WTC11 (cell line): ENCODE results near the gene GLS.

ENCODE experiments used
- JUN ChIP-seq: sonication (generic); formaldehyde crosslinking; IDR thresholded peaks from 2 replicates; pipeline ENCODE4 v1.8.0; 2023; ENCODE audit warnings: mild to moderate bottlenecking, missing genetic modification reagents
- MAX ChIP-seq: sonication (generic); formaldehyde crosslinking; IDR thresholded peaks from 2 replicates; pipeline ENCODE4 v1.8.0; 2022; ENCODE audit warnings: mild to moderate bottlenecking, missing genetic modification reagents
- MXD4 ChIP-seq: fragments of 250-450 bp; sonication (Bioruptor Pico); IDR thresholded peaks from 2 replicates; pipeline ENCODE4 v1.8.0; 2021; ENCODE audit warnings: mild to moderate bottlenecking, moderate library complexity, borderline replicate concordance
- NR1H2 ChIP-seq: sonication (generic); formaldehyde crosslinking; IDR thresholded peaks from 2 replicates; pipeline ENCODE4 v1.9.0; 2021; ENCODE audit warnings: mild to moderate bottlenecking, moderate library complexity, missing genetic modification reagents
- SMAD3 ChIP-seq: sonication (generic); formaldehyde crosslinking; IDR thresholded peaks from 2 replicates; pipeline ENCODE4 v1.8.0; 2022; ENCODE audit warnings: missing genetic modification reagents, mild to moderate bottlenecking, borderline replicate concordance
- STAT6 ChIP-seq: sonication (generic); formaldehyde crosslinking; conservative IDR thresholded peaks from 2 replicates; pipeline ENCODE4 v1.8.1; 2023; ENCODE audit warnings: mild to moderate bottlenecking, low read depth, missing genetic modification reagents, moderate library complexity
- ZNF138 ChIP-seq: sonication (generic); formaldehyde crosslinking; conservative IDR thresholded peaks from 2 replicates; pipeline ENCODE4 v1.8.1; 2022; ENCODE audit warnings: mild to moderate bottlenecking, moderate library complexity, missing genetic modification reagents
- TF ChIP-seq, protein P1 (sequence below): fragments of 200-600 bp; IDR thresholded peaks from 2 replicates; pipeline ENCODE4 v1.8.0; 2022; ENCODE audit warnings: antibody characterized with exemption

- TF ChIP-seq SMAD3 (CRISPR knock-in tag) (no peak), MXD4 (CRISPR knock-in tag) (no peak), STAT6 (CRISPR knock-in tag) (no peak), MAX (CRISPR knock-in tag) (no peak), ZNF138 (CRISPR knock-in tag) (no peak), JUN (CRISPR knock-in tag) (no peak), NR1H2 (CRISPR knock-in tag) (no peak)
- TF ChIP-seq, protein P1, sequence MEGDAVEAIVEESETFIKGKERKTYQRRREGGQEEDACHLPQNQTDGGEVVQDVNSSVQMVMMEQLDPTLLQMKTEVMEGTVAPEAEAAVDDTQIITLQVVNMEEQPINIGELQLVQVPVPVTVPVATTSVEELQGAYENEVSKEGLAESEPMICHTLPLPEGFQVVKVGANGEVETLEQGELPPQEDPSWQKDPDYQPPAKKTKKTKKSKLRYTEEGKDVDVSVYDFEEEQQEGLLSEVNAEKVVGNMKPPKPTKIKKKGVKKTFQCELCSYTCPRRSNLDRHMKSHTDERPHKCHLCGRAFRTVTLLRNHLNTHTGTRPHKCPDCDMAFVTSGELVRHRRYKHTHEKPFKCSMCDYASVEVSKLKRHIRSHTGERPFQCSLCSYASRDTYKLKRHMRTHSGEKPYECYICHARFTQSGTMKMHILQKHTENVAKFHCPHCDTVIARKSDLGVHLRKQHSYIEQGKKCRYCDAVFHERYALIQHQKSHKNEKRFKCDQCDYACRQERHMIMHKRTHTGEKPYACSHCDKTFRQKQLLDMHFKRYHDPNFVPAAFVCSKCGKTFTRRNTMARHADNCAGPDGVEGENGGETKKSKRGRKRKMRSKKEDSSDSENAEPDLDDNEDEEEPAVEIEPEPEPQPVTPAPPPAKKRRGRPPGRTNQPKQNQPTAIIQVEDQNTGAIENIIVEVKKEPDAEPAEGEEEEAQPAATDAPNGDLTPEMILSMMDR, result no peak
Observed at GRCh38 chr2:190987938-190988337, 107.3 kb downstream of the GLS start.
